Adrenal gland (tissue), 12 donors: ENCODE measurements around the gene TAF12. TPM values are rescaled to one million over a fixed set of nuclear protein-coding genes. Genes with fewer than 3 reads are reported as not detected.
A peak's percentile ranks its signal among the peaks of the same experiment; 100 is the strongest.

Experiments used
- DNase-seq, 7 donors: peaks; one replicate each; pipeline ENCODE4 v3.0.0-alpha.2; 2019 to 2020
- H3K27ac ChIP-seq, 5 donors: fragments of 200-600 bp; sonication (generic) in 4 of 5; 1 replicate in 3 of 5; 2 replicates in 2 of 5; pipeline versions ENCODE4 v1.5.1 to v1.8.0; 2016 to 2020; ENCODE audit warnings: mild to moderate bottlenecking in 1 of 5
- H3K27me3 ChIP-seq: fragments of 200-600 bp; 2 replicates; pipeline ENCODE4 v1.8.0; 2021
- H3K36me3 ChIP-seq, 2 donors: fragments of 200-600 bp; replicated peaks in 1 of 2; 1 replicate in 1 of 2; 2 replicates in 1 of 2; pipeline versions ENCODE4 v1.5.1 to v1.8.0; 2018 to 2022
- H3K4me1 ChIP-seq, 2 donors: fragments of 200-600 bp; replicated peaks in 1 of 2; 1 replicate in 1 of 2; 2 replicates in 1 of 2; pipeline versions ENCODE4 v1.5.1 to v1.8.0; 2018 to 2021
- H3K4me3 ChIP-seq, 4 donors: fragments of 200-600 bp; sonication (generic) in 3 of 4; one replicate each; pipeline ENCODE4 v1.5.1; 2016 to 2018
- H3K9me3 ChIP-seq, 3 donors: fragments of 200-600 bp; sonication (generic) in 1 of 3; replicated peaks in 1 of 3; 1 replicate in 2 of 3; 2 replicates in 1 of 3; pipeline versions ENCODE4 v1.5.1 to v1.8.0; 2016 to 2021
- CTCF ChIP-seq, 6 experiments: fragments of 450-650 bp in 4 of 6; fragments of 200-600 bp in 2 of 6; sonication (generic) in 1 of 6; IDR thresholded peaks; 1 replicate in 5 of 6; 2 replicates in 1 of 6; pipeline versions ENCODE4 v1.5.1 to v1.8.0; 2016 to 2021; ENCODE audit warnings: antibody characterized with exemption in 6 of 6, mild to moderate bottlenecking in 2 of 6, moderate library complexity in 1 of 6
- POLR2A ChIP-seq, 2 donors: fragments of 450-650 bp; IDR thresholded peaks; one replicate each; pipeline ENCODE4 v1.6.1; 2017; ENCODE audit warnings: antibody characterized with exemption in 2 of 2, mild to moderate bottlenecking in 2 of 2, moderate library complexity in 1 of 2
- WGBS, 4 donors: extraction: QIAGEN DNeasy Blood & Tissue Kit in 2 of 4; methylation state at CpG; one replicate each; pipeline versions ENCODE4 v1.1.5 to v1.1.7; 2013 to 2017; 5-methylcytosine and 5-hydroxymethylcytosine counted together
- intact Hi-C, 2 donors: fragments of 100-400 bp; cut with DNase I; formaldehyde crosslinking; loops; one replicate each; pipeline versions ENCODE4 v1.14.1 to v1.15.0; 2022 to 2023
- polyA plus RNA-seq, 3 donors: library from polyadenylated mRNA; stranded (reverse); fragments of 200-250 nt in 2 of 3; fragments of 350-450 nt in 1 of 3; fragmentation: Illumina TruSeq in 1 of 3; extraction: RNeasy Lipid Tissue Mini Kit (QIAGEN cat#74804) in 1 of 3; gene quantifications; one replicate each; pipeline ENCODE4 v1.2.3, GENCODE V29; 2013 to 2014
- total RNA-seq, 9 donors: library from RNA; depleted of rRNA in 4 of 9; stranded (reverse); fragments of >200 nt in 4 of 9; fragments of 120-200 nt in 1 of 9; fragmentation: NEBNext Ultra II Directional in 1 of 9; extraction: Animal tissue kit (Norgen Biotek cat#: 25700) in 1 of 9; gene quantifications; one replicate each; pipeline versions ENCODE4 v1.1.0 to v1.2.4, GENCODE V29; 2013 to 2023
- donor health status: healthy with polysubstance abuse.
- donor health status: Bipolar disorder and iron deficiency.
- donor health status: DM: yes; HTN: yes; CAD: no.
- donor health status: DM: no; HTN: no; CAD: no.
- donor health status: DM: no; HTN: no; CAD: no.
- donor health status: DM: yes; HTN: yes; CAD: no.

Gene TAF12
- total and polyA plus RNA-seq, 12 donors: 12.2 to 35.0 (median 21.9) TPM

- H3K4me3 ChIP-seq: peak overlapping the region; percentile 59 to 95 (median 83)
- no peak for TF ChIP-seq CTCF (IDR thresholded peaks at IDR 0.05)
- no peak for TF ChIP-seq POLR2A (IDR thresholded peaks at IDR 0.05)
- peak overlapping the region; percentile 45 to 91 (median 82) for H3K27ac ChIP-seq
- H3K27me3 ChIP-seq: no peaks in the 10 kb centered on the region
- peaks cover 0 to 37% of the 10 kb centered on the region in 2 donors for H3K36me3 ChIP-seq
- intact Hi-C loops: no loop called here
- 0 to 16% (median 6%) methylated on average over 8 to 26 of the region's 26 CpGs for WGBS, 4 donors
- no peaks in the 10 kb centered on the region for H3K9me3 ChIP-seq
- H3K4me1 ChIP-seq: peaks cover 5 to 15% of the 10 kb centered on the region in 2 donors
- DNase-seq: peak in 5 of 7 donors; percentile 42 to 71 (median 45)
Measured at GRCh38 chr1:28580722-28581530, 61.9 kb downstream of the TAF12 start.

- TF ChIP-seq CTCF (IDR thresholded peaks at IDR 0.05) (no peak), POLR2A (IDR thresholded peaks at IDR 0.05) (no peak)
- 81 to 100% (median 100%) methylated on average over 1 of the region's 1 CpG for WGBS, 4 donors
- Histone ChIP-seq H3K36me3 (peaks cover 0 to 42% of the 10 kb centered on the region in 2 donors), H3K27me3 (no peaks in the 10 kb centered on the region), H3K4me1 (peaks cover 5 to 15% of the 10 kb centered on the region in 2 donors), H3K9me3 (no peaks in the 10 kb centered on the region), H3K4me3 (no peak overlapping the region), H3K27ac (peak overlapping the region in 1 of 5 donors; percentile 8)
- intact Hi-C loops: no loop called here
- DNase-seq: no peak
Measured at GRCh38 chr1:28579401-28579800, 63.5 kb downstream of the TAF12 start.

GRCh38 chr1:28578696-28579218, 64.1 kb downstream of the TAF12 start:
- TF ChIP-seq POLR2A (IDR thresholded peaks at IDR 0.05): no peak
- no peak for TF ChIP-seq CTCF (IDR thresholded peaks at IDR 0.05)
- intact Hi-C loops: no loop called here
- H3K4me1 ChIP-seq: peaks cover 5 to 15% of the 10 kb centered on the region in 2 donors
- H3K27me3 ChIP-seq: no peaks in the 10 kb centered on the region
- H3K9me3 ChIP-seq: no peaks in the 10 kb centered on the region
- DNase-seq: no peak
- no peak overlapping the region for H3K27ac ChIP-seq
- peaks cover 0 to 43% of the 10 kb centered on the region in 2 donors for H3K36me3 ChIP-seq
- H3K4me3 ChIP-seq: no peak overlapping the region
- 82 to 92% (median 88%) methylated on average over 4 to 6 of the region's 6 CpGs for whole genome bisulfite sequencing, 4 donors

GRCh38 chr1:28577738-28578536, 64.9 kb downstream of the TAF12 start:
- Histone ChIP-seq H3K9me3 (no peaks in the 10 kb centered on the region), H3K4me3 (no peak overlapping the region), H3K27me3 (no peaks in the 10 kb centered on the region), H3K4me1 (peaks cover 5 to 15% of the 10 kb centered on the region in 2 donors), H3K27ac (no peak overlapping the region), H3K36me3 (peaks cover 0 to 49% of the 10 kb centered on the region in 2 donors)
- 84 to 88% (median 86%) methylated on average over 6 of the region's 6 CpGs for WGBS, 4 donors
- intact Hi-C loops: no loop called here
- TF ChIP-seq POLR2A (IDR thresholded peaks at IDR 0.05): no peak
- no peak for TF ChIP-seq CTCF (IDR thresholded peaks at IDR 0.05)
- DNase-seq: no peak
